ENCODE results near the gene POLR3B. TPM values are rescaled to one million over a fixed set of nuclear protein-coding genes. Genes with fewer than 3 reads are reported as not detected.

Gene POLR3B
- total and polyA plus RNA-seq, 10 of the 15 experiments (the other 5 are each of a cell fraction or from before 2014, with no cell fraction given): 2.3 to 10.5 (median 8.0) TPM

DNA sequence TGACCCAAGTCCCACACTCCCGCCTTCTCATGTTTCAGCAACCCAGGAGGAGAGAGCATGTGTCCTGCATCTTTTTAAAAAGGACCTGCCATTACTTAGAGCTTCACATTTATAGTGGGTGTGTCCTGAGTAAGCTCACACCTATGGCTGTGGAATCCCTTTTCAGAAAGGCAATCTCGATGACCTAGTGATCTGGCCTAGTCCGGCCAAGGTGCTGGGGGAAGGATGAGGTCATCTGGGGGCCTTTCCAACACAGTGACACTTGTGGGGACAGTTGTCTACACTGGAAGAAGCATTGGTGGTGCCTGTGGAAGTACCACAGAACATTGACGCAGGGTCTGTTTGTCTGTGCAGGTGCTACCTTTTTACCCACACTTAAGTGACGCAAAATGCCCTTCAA is 46.9 kb upstream of the POLR3B start:
- Histone ChIP-seq H3K9ac (ENCODE audit: control insufficient read depth, insufficient read depth, low read length) (no peak overlapping the region), H3K4me3 (no peak overlapping the region), H3K4me2 (ENCODE audit: control insufficient read depth, insufficient read depth) (no peak overlapping the region), H2AFZ (ENCODE audit: control insufficient read depth, low read depth, low read length) (no peak overlapping the region), H3K36me3 (ENCODE audit: control insufficient read depth in 2 of 2, insufficient read depth in 2 of 2, low read length in 1 of 2) (no peaks in the 10 kb centered on the region), H3K9me3 (replicated peaks; ENCODE audit: control insufficient read depth, insufficient read depth, low read length) (no peaks in the 10 kb centered on the region), H3K4me1 (ENCODE audit: control insufficient read depth, insufficient read depth, low read length) (0 out of 2 replicates have a peak, but pooled peaks cover 3% of the 10 kb centered on the region), H4K20me1 (ENCODE audit: control insufficient read depth, insufficient read depth) (no peaks in the 10 kb centered on the region), H3K79me2 (ENCODE audit: control insufficient read depth, insufficient read depth, low read length) (no peaks in the 10 kb centered on the region), H3K27ac (ENCODE audit: control insufficient read depth, insufficient read depth) (no peak overlapping the region), H3K27me3 (replicated peaks in 1 of 2; ENCODE audit: control insufficient read depth in 2 of 2, insufficient read depth in 2 of 2, low read length in 1 of 2) (no peaks in the 10 kb centered on the region)
- FAIRE-seq (no peak), DNase-seq (ENCODE audit: low read depth, low spot score) (no peak), ATAC-seq (no peak)
- in situ Hi-C loops (cut with MboI) (no loop called here), intact Hi-C loops (cut with micrococcal nuclease; ENCODE audit: unreplicated experiment) (no loop called here)
- ChIA-PET POLR2A (no interaction called here), SMC1A (ENCODE audit: uncharacterized antibody, unreplicated experiment) (interaction anchor here (1.3 kb wide), 1 partner anchor 15 kb away, joined by 4 read pairs; no protein-coding TSS in a partner anchor), CTCF (interaction anchor here (0.9 kb wide), 1 partner anchor 15 kb away, joined by 4 read pairs; no protein-coding TSS in a partner anchor), RAD21 (ENCODE audit: unreplicated experiment) (no interaction called here)
- 69% methylated on average over 5 of the region's 5 CpGs for WGBS (ENCODE audit: insufficient coverage, insufficient replicate concordance, low lambda C conversion rate, missing lambda C conversion rate)
- no TSS peak for BruUV-seq (replicated peaks)
- TF ChIP-seq, protein P1, sequence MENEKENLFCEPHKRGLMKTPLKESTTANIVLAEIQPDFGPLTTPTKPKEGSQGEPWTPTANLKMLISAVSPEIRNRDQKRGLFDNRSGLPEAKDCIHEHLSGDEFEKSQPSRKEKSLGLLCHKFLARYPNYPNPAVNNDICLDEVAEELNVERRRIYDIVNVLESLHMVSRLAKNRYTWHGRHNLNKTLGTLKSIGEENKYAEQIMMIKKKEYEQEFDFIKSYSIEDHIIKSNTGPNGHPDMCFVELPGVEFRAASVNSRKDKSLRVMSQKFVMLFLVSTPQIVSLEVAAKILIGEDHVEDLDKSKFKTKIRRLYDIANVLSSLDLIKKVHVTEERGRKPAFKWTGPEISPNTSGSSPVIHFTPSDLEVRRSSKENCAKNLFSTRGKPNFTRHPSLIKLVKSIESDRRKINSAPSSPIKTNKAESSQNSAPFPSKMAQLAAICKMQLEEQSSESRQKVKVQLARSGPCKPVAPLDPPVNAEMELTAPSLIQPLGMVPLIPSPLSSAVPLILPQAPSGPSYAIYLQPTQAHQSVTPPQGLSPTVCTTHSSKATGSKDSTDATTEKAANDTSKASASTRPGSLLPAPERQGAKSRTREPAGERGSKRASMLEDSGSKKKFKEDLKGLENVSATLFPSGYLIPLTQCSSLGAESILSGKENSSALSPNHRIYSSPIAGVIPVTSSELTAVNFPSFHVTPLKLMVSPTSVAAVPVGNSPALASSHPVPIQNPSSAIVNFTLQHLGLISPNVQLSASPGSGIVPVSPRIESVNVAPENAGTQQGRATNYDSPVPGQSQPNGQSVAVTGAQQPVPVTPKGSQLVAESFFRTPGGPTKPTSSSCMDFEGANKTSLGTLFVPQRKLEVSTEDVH (IDR thresholded peaks at IDR 0.05; ENCODE audit: low read depth, partially characterized antibody): no peak
- TF ChIP-seq, protein P2, sequence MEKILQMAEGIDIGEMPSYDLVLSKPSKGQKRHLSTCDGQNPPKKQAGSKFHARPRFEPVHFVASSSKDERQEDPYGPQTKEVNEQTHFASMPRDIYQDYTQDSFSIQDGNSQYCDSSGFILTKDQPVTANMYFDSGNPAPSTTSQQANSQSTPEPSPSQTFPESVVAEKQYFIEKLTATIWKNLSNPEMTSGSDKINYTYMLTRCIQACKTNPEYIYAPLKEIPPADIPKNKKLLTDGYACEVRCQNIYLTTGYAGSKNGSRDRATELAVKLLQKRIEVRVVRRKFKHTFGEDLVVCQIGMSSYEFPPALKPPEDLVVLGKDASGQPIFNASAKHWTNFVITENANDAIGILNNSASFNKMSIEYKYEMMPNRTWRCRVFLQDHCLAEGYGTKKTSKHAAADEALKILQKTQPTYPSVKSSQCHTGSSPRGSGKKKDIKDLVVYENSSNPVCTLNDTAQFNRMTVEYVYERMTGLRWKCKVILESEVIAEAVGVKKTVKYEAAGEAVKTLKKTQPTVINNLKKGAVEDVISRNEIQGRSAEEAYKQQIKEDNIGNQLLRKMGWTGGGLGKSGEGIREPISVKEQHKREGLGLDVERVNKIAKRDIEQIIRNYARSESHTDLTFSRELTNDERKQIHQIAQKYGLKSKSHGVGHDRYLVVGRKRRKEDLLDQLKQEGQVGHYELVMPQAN (conservative IDR thresholded peaks at IDR 0.05): no peak
- TF ChIP-seq EP300 (IDR thresholded peaks at IDR 0.05; ENCODE audit: borderline replicate concordance in 1 of 2, control insufficient read depth in 1 of 2, low read depth in 2 of 2, low read length in 2 of 2) (no peak), SUZ12 (IDR thresholded peaks at IDR 0.05; ENCODE audit: unreplicated experiment) (no peak), SMARCA5 (IDR thresholded peaks at IDR 0.05) (no peak), ZSCAN29 (IDR thresholded peaks at IDR 0.05) (no peak), ETV6 (conservative IDR thresholded peaks at IDR 0.05 in 1 of 2, IDR thresholded peaks at IDR 0.05 in 1 of 2; ENCODE audit: borderline replicate concordance in 1 of 2, low read depth in 1 of 2) (no peak)
- TF ChIP-seq, protein P3, sequence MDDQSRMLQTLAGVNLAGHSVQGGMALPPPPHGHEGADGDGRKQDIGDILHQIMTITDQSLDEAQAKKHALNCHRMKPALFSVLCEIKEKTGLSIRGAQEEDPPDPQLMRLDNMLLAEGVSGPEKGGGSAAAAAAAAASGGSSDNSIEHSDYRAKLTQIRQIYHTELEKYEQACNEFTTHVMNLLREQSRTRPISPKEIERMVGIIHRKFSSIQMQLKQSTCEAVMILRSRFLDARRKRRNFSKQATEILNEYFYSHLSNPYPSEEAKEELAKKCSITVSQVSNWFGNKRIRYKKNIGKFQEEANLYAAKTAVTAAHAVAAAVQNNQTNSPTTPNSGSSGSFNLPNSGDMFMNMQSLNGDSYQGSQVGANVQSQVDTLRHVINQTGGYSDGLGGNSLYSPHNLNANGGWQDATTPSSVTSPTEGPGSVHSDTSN (IDR thresholded peaks at IDR 0.05; ENCODE audit: insufficient replicate concordance, low read depth, low read length): no peak
- TF ChIP-seq, protein P4, sequence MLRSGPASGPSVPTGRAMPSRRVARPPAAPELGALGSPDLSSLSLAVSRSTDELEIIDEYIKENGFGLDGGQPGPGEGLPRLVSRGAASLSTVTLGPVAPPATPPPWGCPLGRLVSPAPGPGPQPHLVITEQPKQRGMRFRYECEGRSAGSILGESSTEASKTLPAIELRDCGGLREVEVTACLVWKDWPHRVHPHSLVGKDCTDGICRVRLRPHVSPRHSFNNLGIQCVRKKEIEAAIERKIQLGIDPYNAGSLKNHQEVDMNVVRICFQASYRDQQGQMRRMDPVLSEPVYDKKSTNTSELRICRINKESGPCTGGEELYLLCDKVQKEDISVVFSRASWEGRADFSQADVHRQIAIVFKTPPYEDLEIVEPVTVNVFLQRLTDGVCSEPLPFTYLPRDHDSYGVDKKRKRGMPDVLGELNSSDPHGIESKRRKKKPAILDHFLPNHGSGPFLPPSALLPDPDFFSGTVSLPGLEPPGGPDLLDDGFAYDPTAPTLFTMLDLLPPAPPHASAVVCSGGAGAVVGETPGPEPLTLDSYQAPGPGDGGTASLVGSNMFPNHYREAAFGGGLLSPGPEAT (IDR thresholded peaks at IDR 0.05; ENCODE audit: low read depth): no peak
- TF ChIP-seq, protein P5, sequence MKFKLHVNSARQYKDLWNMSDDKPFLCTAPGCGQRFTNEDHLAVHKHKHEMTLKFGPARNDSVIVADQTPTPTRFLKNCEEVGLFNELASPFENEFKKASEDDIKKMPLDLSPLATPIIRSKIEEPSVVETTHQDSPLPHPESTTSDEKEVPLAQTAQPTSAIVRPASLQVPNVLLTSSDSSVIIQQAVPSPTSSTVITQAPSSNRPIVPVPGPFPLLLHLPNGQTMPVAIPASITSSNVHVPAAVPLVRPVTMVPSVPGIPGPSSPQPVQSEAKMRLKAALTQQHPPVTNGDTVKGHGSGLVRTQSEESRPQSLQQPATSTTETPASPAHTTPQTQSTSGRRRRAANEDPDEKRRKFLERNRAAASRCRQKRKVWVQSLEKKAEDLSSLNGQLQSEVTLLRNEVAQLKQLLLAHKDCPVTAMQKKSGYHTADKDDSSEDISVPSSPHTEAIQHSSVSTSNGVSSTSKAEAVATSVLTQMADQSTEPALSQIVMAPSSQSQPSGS (IDR thresholded peaks at IDR 0.05; ENCODE audit: low read length): no peak
- TF ChIP-seq, protein P6, sequence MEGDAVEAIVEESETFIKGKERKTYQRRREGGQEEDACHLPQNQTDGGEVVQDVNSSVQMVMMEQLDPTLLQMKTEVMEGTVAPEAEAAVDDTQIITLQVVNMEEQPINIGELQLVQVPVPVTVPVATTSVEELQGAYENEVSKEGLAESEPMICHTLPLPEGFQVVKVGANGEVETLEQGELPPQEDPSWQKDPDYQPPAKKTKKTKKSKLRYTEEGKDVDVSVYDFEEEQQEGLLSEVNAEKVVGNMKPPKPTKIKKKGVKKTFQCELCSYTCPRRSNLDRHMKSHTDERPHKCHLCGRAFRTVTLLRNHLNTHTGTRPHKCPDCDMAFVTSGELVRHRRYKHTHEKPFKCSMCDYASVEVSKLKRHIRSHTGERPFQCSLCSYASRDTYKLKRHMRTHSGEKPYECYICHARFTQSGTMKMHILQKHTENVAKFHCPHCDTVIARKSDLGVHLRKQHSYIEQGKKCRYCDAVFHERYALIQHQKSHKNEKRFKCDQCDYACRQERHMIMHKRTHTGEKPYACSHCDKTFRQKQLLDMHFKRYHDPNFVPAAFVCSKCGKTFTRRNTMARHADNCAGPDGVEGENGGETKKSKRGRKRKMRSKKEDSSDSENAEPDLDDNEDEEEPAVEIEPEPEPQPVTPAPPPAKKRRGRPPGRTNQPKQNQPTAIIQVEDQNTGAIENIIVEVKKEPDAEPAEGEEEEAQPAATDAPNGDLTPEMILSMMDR (IDR thresholded peaks at IDR 0.05 in 2 of 3, conservative IDR thresholded peaks at IDR 0.05 in 1 of 3; ENCODE audit: control insufficient read depth in 2 of 3, extremely low read depth in 1 of 3, insufficient read depth in 1 of 3, low read depth in 3 of 3, low read length in 3 of 3): no peak

Measured in GM12878 (cell line).